ENCODE data around the gene PRLR.

The PRLR gene

DNA sequence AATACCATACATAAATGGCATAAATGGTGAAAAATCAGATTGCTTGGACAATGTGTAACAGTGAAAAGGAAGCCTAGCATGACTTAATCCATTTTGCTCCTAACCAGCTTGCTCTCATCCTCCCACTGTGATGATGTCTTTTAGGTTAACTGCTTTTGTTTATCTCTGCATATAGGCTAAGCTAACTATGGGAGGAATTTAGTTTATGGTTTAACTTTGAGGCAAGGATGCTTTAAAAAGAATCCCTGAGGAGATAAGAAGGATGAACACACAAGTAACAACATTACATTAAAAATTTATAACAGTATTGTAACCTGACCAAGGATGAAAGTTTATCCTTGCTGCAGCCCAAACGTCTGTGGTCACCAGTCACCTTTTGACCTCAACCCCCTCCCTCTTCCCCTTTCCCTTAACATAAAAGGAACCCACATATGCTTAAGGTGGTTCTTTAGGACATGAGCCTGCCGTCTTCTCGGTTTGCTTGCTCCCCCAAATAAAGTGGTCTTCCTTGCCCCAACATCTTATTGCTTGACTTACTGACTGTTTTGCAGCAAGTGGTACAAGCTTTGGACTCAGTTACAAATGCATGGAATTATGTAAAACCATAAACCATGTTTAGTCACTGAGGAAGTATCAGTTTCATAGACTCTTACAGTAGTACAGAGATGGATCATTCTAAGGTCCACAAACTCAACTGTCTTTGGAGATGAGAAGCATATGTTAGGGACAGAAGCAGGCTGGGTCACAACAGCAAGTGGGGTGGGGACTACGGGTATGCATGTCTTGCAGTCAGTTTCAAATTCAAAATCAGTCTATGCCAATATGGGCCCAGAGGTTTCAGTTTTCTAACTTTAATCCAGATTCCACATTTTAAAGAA, 213.9 kb downstream of the PRLR start:
- Histone ChIP-seq H2AK5ac (ENCODE audit: low read length) (no peak overlapping the region), H3K27ac (ENCODE audit: low read depth, low read length) (no peak overlapping the region), H3K36me3 (ENCODE audit: control insufficient read depth, insufficient read depth, low read length) (no peaks in the 10 kb centered on the region), H3K4me1 (ENCODE audit: control insufficient read depth, low read depth, low read length) (no peaks in the 10 kb centered on the region), H3K4ac (ENCODE audit: low read depth, low read length) (no peak overlapping the region), H2BK120ac (ENCODE audit: low read depth, low read length) (no peak overlapping the region), H3K79me2 (ENCODE audit: control insufficient read depth, insufficient read depth, low read length) (no peaks in the 10 kb centered on the region), H3K18ac (ENCODE audit: low read length) (no peak overlapping the region), H3K27me3 (ENCODE audit: insufficient read depth, low read length, poor library complexity) (no peaks in the 10 kb centered on the region), H3K9ac (ENCODE audit: low read length) (no peak overlapping the region), H2BK5ac (ENCODE audit: low read length) (no peak overlapping the region), H3K4me3 (ENCODE audit: low read length) (no peak overlapping the region), H3K23ac (ENCODE audit: low read length) (no peak overlapping the region), H4K5ac (ENCODE audit: low read length) (no peak overlapping the region), H4K8ac (ENCODE audit: low read depth, low read length) (no peak overlapping the region), H3K4me2 (ENCODE audit: low read length) (no peak overlapping the region), H3K79me1 (ENCODE audit: low read length) (no peaks in the 10 kb centered on the region), H3K56ac (ENCODE audit: low read length) (no peak overlapping the region), H2BK15ac (replicated peaks; ENCODE audit: low read depth) (no peak overlapping the region)
- no peak for DNase-seq
- WGBS (ENCODE audit: extremely low coverage, insufficient coverage, low lambda C conversion rate), result no CpG with 5 or more reads among the region's 4 CpGs

DNA sequence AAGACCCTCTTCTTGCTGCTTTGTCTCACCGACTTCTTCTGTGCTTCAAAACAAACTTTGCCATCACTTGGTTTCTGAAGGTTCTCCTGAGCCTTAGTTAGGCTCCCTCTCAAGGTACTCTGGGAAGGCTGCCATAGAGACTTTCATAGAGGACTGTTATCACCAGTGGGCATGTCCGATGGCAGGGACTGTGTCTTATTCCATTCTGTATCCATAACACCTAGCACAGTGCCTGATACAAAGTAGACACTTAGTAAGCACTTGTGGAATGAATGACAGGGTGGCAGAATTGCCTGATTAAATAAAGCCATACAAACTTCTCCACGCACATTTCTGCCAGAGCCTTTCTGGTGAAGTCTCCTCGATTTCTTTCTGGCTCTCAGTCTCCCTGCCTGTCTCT, 215.2 kb downstream of the PRLR start:
- no peak overlapping the region for H3K56ac ChIP-seq (ENCODE audit: low read length)
- no peak overlapping the region for H3K4me3 ChIP-seq (ENCODE audit: low read length)
- H4K5ac ChIP-seq (ENCODE audit: low read length), result no peak overlapping the region
- no peak overlapping the region for H3K4ac ChIP-seq (ENCODE audit: low read depth, low read length)
- H2BK120ac ChIP-seq (ENCODE audit: low read depth, low read length), result no peak overlapping the region
- no peak overlapping the region for H4K8ac ChIP-seq (ENCODE audit: low read depth, low read length)
- DNase-seq, result no peak
- no peak overlapping the region for H3K27ac ChIP-seq (ENCODE audit: low read depth, low read length)
- no peak overlapping the region for H3K9ac ChIP-seq (ENCODE audit: low read length)
- H2AK5ac ChIP-seq (ENCODE audit: low read length), result no peak overlapping the region
- no peak overlapping the region for H3K23ac ChIP-seq (ENCODE audit: low read length)
- H2BK15ac ChIP-seq (replicated peaks; ENCODE audit: low read depth), result no peak overlapping the region
- no CpG with 5 or more reads among the region's 4 CpGs for WGBS (ENCODE audit: extremely low coverage, insufficient coverage, low lambda C conversion rate)
- no peak overlapping the region for H3K18ac ChIP-seq (ENCODE audit: low read length)
- no peaks in the 10 kb centered on the region for H3K27me3 ChIP-seq (ENCODE audit: insufficient read depth, low read length, poor library complexity)
- H3K79me2 ChIP-seq (ENCODE audit: control insufficient read depth, insufficient read depth, low read length), result no peaks in the 10 kb centered on the region
- H3K4me1 ChIP-seq (ENCODE audit: control insufficient read depth, low read depth, low read length), result no peaks in the 10 kb centered on the region
- H3K4me2 ChIP-seq (ENCODE audit: low read length), result no peak overlapping the region
- no peaks in the 10 kb centered on the region for H3K36me3 ChIP-seq (ENCODE audit: control insufficient read depth, insufficient read depth, low read length)
- H3K79me1 ChIP-seq (ENCODE audit: low read length), result no peaks in the 10 kb centered on the region
- no peak overlapping the region for H2BK5ac ChIP-seq (ENCODE audit: low read length)

DNA sequence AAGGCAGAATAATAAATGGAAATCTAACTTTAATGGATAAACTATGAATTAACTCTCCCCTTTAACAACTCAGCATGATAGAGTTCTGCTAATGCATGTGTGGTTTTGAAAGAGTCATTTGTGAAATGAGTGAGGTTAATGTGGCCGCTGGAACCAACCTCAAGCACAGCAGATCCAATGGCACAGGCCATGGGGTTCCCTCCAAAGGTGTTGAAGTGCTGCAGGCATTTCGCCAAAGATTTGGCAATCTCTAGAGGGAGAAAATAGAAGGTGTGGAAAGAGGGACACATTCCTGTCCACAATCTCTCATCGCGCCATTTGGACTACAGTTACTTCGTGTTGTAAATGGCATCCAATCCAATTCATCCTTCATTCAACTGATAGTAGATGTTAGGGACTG, 217.5 kb downstream of the PRLR start:
- H3K27ac ChIP-seq (ENCODE audit: low read depth, low read length), result no peak overlapping the region
- no peak overlapping the region for H3K4me2 ChIP-seq (ENCODE audit: low read length)
- H2BK15ac ChIP-seq (replicated peaks; ENCODE audit: low read depth), result no peak overlapping the region
- H4K8ac ChIP-seq (ENCODE audit: low read depth, low read length), result no peak overlapping the region
- H3K23ac ChIP-seq (ENCODE audit: low read length), result no peak overlapping the region
- no peak for DNase-seq
- H3K18ac ChIP-seq (ENCODE audit: low read length), result no peak overlapping the region
- no peaks in the 10 kb centered on the region for H3K79me1 ChIP-seq (ENCODE audit: low read length)
- H3K4me3 ChIP-seq (ENCODE audit: low read length), result no peak overlapping the region
- H3K27me3 ChIP-seq (ENCODE audit: insufficient read depth, low read length, poor library complexity), result no peaks in the 10 kb centered on the region
- H3K4ac ChIP-seq (ENCODE audit: low read depth, low read length), result no peak overlapping the region
- H3K79me2 ChIP-seq (ENCODE audit: control insufficient read depth, insufficient read depth, low read length), result no peaks in the 10 kb centered on the region
- H3K36me3 ChIP-seq (ENCODE audit: control insufficient read depth, insufficient read depth, low read length), result no peaks in the 10 kb centered on the region
- H2AK5ac ChIP-seq (ENCODE audit: low read length), result no peak overlapping the region
- no peak overlapping the region for H2BK5ac ChIP-seq (ENCODE audit: low read length)
- H3K9ac ChIP-seq (ENCODE audit: low read length), result no peak overlapping the region
- no peak overlapping the region for H2BK120ac ChIP-seq (ENCODE audit: low read depth, low read length)
- H3K56ac ChIP-seq (ENCODE audit: low read length), result no peak overlapping the region
- H4K5ac ChIP-seq (ENCODE audit: low read length), result no peak overlapping the region
- no CpG with 5 or more reads among the region's 5 CpGs for WGBS (ENCODE audit: extremely low coverage, insufficient coverage, low lambda C conversion rate)
- no peaks in the 10 kb centered on the region for H3K4me1 ChIP-seq (ENCODE audit: control insufficient read depth, low read depth, low read length)

DNA sequence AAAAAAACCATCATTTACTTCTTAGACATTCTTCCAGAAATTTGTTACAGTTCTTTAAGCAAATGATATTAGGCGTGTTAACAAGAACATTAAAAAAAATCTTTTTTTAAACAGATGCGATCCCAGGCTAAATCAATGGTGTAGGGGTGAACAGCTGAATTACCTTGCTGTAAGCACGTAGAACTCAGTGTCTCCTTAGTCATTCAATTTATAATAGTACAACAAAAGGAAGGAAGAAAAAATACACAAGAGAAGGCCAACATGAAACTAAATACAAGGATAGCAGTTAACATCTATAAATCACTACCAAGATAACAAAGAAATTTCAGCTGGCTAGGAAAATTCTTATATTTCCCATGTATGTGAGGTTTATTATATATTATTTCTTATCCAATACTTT, 217.9 kb downstream of the PRLR start:
- H3K4me2 ChIP-seq (ENCODE audit: low read length), result no peak overlapping the region
- no peak overlapping the region for H3K18ac ChIP-seq (ENCODE audit: low read length)
- H3K56ac ChIP-seq (ENCODE audit: low read length), result no peak overlapping the region
- no peak overlapping the region for H3K4ac ChIP-seq (ENCODE audit: low read depth, low read length)
- no peak overlapping the region for H2BK5ac ChIP-seq (ENCODE audit: low read length)
- H3K27ac ChIP-seq (ENCODE audit: low read depth, low read length), result no peak overlapping the region
- no peak overlapping the region for H2BK15ac ChIP-seq (replicated peaks; ENCODE audit: low read depth)
- H3K79me1 ChIP-seq (ENCODE audit: low read length), result no peaks in the 10 kb centered on the region
- H3K4me1 ChIP-seq (ENCODE audit: control insufficient read depth, low read depth, low read length), result no peaks in the 10 kb centered on the region
- no peak overlapping the region for H2BK120ac ChIP-seq (ENCODE audit: low read depth, low read length)
- H2AK5ac ChIP-seq (ENCODE audit: low read length), result no peak overlapping the region
- H3K79me2 ChIP-seq (ENCODE audit: control insufficient read depth, insufficient read depth, low read length), result no peaks in the 10 kb centered on the region
- no peak overlapping the region for H3K9ac ChIP-seq (ENCODE audit: low read length)
- H4K8ac ChIP-seq (ENCODE audit: low read depth, low read length), result no peak overlapping the region
- H3K36me3 ChIP-seq (ENCODE audit: control insufficient read depth, insufficient read depth, low read length), result no peaks in the 10 kb centered on the region
- DNase-seq, result no peak
- H4K5ac ChIP-seq (ENCODE audit: low read length), result no peak overlapping the region
- no peak overlapping the region for H3K4me3 ChIP-seq (ENCODE audit: low read length)
- WGBS (ENCODE audit: extremely low coverage, insufficient coverage, low lambda C conversion rate), result no CpG with 5 or more reads among the region's 3 CpGs
- no peaks in the 10 kb centered on the region for H3K27me3 ChIP-seq (ENCODE audit: insufficient read depth, low read length, poor library complexity)
- H3K23ac ChIP-seq (ENCODE audit: low read length), result no peak overlapping the region

DNA sequence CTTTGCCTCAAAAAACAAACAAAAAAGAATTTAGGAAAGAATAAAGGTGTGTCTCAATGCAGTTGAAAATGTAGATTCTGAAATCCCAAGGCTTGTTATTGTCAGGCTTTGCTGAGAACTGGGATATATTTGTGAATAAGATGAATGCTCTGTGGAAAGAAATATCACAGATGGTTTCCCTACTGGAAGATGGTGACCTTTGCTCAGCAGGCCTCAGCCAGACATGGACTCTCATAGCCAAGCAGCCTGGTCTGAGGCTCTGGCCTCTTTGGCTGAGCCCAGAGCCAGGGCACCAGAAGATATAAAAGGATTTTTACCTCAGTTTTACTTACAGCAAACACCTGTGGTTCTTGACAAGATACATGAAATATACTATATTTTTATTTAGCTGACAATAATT, 219.6 kb downstream of the PRLR start:
- H3K56ac ChIP-seq (ENCODE audit: low read length), result no peak overlapping the region
- no peaks in the 10 kb centered on the region for H3K27me3 ChIP-seq (ENCODE audit: insufficient read depth, low read length, poor library complexity)
- no peak overlapping the region for H4K5ac ChIP-seq (ENCODE audit: low read length)
- no peaks in the 10 kb centered on the region for H3K4me1 ChIP-seq (ENCODE audit: control insufficient read depth, low read depth, low read length)
- DNase-seq, result no peak
- H3K79me2 ChIP-seq (ENCODE audit: control insufficient read depth, insufficient read depth, low read length), result no peaks in the 10 kb centered on the region
- no peak overlapping the region for H3K4me2 ChIP-seq (ENCODE audit: low read length)
- H2BK5ac ChIP-seq (ENCODE audit: low read length), result no peak overlapping the region
- no peaks in the 10 kb centered on the region for H3K79me1 ChIP-seq (ENCODE audit: low read length)
- no peak overlapping the region for H3K23ac ChIP-seq (ENCODE audit: low read length)
- no peak overlapping the region for H3K27ac ChIP-seq (ENCODE audit: low read depth, low read length)
- no peak overlapping the region for H2BK120ac ChIP-seq (ENCODE audit: low read depth, low read length)
- no peak overlapping the region for H4K8ac ChIP-seq (ENCODE audit: low read depth, low read length)
- no peak overlapping the region for H2BK15ac ChIP-seq (replicated peaks; ENCODE audit: low read depth)
- H3K9ac ChIP-seq (ENCODE audit: low read length), result no peak overlapping the region
- H3K36me3 ChIP-seq (ENCODE audit: control insufficient read depth, insufficient read depth, low read length), result no peaks in the 10 kb centered on the region
- no peak overlapping the region for H2AK5ac ChIP-seq (ENCODE audit: low read length)
- H3K4me3 ChIP-seq (ENCODE audit: low read length), result no peak overlapping the region
- H3K18ac ChIP-seq (ENCODE audit: low read length), result no peak overlapping the region
- no peak overlapping the region for H3K4ac ChIP-seq (ENCODE audit: low read depth, low read length)

DNA sequence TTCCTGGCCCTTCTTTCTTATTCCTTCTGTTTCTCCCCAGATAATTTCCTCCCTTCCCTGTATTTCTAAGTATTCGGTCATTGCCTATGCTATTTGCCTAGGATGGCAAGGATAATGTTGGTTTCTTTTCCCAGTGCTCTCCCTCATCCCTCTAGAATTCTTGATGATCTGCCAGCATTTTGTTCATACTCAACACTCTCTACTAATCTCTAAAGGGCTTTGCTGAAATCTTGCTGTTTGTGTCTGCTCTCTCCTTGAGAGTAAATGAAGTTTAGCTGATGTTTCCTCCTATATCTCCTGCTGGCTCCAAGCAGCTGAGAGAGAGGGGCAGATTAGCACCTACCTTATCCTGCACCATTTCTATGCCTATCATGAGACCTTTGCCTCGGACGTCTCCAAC, 220.6 kb downstream of the PRLR start:
- Histone ChIP-seq H3K4me1 (ENCODE audit: control insufficient read depth, low read depth, low read length) (no peaks in the 10 kb centered on the region), H3K4me3 (ENCODE audit: low read length) (no peak overlapping the region), H3K18ac (ENCODE audit: low read length) (no peak overlapping the region), H2AK5ac (ENCODE audit: low read length) (no peak overlapping the region), H3K27ac (ENCODE audit: low read depth, low read length) (no peak overlapping the region), H3K23ac (ENCODE audit: low read length) (no peak overlapping the region), H3K4me2 (ENCODE audit: low read length) (no peak overlapping the region), H4K8ac (ENCODE audit: low read depth, low read length) (no peak overlapping the region), H3K56ac (ENCODE audit: low read length) (no peak overlapping the region), H3K27me3 (ENCODE audit: insufficient read depth, low read length, poor library complexity) (no peaks in the 10 kb centered on the region), H3K36me3 (ENCODE audit: control insufficient read depth, insufficient read depth, low read length) (no peaks in the 10 kb centered on the region), H2BK15ac (replicated peaks; ENCODE audit: low read depth) (no peak overlapping the region), H2BK5ac (ENCODE audit: low read length) (no peak overlapping the region), H3K9ac (ENCODE audit: low read length) (no peak overlapping the region), H3K79me2 (ENCODE audit: control insufficient read depth, insufficient read depth, low read length) (no peaks in the 10 kb centered on the region), H4K5ac (ENCODE audit: low read length) (no peak overlapping the region), H3K79me1 (ENCODE audit: low read length) (no peaks in the 10 kb centered on the region), H3K4ac (ENCODE audit: low read depth, low read length) (no peak overlapping the region), H2BK120ac (ENCODE audit: low read depth, low read length) (no peak overlapping the region)
- DNase-seq, result no peak
- WGBS (ENCODE audit: extremely low coverage, insufficient coverage, low lambda C conversion rate), result no CpG with 5 or more reads among the region's 3 CpGs

Data from mesendoderm (in vitro differentiated cells).